ENCODE measurements around the gene EBF3. TPM values are rescaled to one million over a fixed set of nuclear protein-coding genes. Genes with fewer than 3 reads are reported as not detected.

Gene EBF3
- total RNA-seq, 1 experiment from 2014 or later, result not detected

- no peaks in the 10 kb centered on the region for H3K36me3 Mint-ChIP-seq (ENCODE audit: insufficient read depth, unreplicated experiment)
- DNase-seq, result no peak
- TF ChIP-seq CTCF (IDR thresholded peaks at IDR 0.05; ENCODE audit: unreplicated experiment), result no peak
- no peak overlapping the region for H3K4me3 Mint-ChIP-seq (ENCODE audit: low read depth, unreplicated experiment)
- H3K27me3 Mint-ChIP-seq (ENCODE audit: unreplicated experiment), result no peaks in the 10 kb centered on the region
- intact Hi-C loops (cut with micrococcal nuclease; ENCODE audit: unreplicated experiment), result loop anchor here (10.0 kb wide), 1 partner anchor 164 kb away; the partner anchor contains the start of gene C10orf143
- H3K4me1 Mint-ChIP-seq (ENCODE audit: low read depth, unreplicated experiment), result no peaks in the 10 kb centered on the region
- no TSS peak for BruUV-seq (replicated peaks)
- CTCF ChIA-PET, result no interaction called here
- no peak overlapping the region for H3K27ac Mint-ChIP-seq (ENCODE audit: unreplicated experiment)
- H3K9me3 Mint-ChIP-seq (ENCODE audit: low read depth, unreplicated experiment), result peaks cover 3% of the 10 kb centered on the region
Observed at GRCh38 chr10:129950676-129951075, 13.4 kb downstream of the EBF3 start.

DNA sequence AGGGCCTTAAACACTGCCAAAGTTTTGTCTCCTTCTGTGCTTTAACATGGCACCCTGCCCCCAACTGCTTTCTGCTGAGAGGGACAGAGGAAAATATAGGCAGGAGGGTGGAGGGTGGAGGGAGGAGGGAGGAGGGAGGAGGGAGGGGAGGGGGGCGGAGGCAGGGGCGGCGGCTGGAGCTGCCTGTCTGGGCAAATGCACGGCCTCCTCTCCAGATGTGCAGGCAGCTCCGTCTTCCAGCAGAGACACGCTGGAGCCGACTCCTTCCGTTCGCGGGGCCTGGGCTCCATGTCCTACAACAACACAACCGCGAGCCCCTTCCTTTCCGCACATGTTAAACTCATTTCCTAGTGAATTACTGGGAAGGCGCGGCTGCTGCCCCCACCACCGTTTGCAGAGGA is 14.2 kb downstream of the EBF3 start:
- Mint-ChIP-seq H3K4me1 (ENCODE audit: low read depth, unreplicated experiment) (no peaks in the 10 kb centered on the region), H3K4me3 (ENCODE audit: low read depth, unreplicated experiment) (no peak overlapping the region)
- BruUV-seq (replicated peaks), result no TSS peak

DNA sequence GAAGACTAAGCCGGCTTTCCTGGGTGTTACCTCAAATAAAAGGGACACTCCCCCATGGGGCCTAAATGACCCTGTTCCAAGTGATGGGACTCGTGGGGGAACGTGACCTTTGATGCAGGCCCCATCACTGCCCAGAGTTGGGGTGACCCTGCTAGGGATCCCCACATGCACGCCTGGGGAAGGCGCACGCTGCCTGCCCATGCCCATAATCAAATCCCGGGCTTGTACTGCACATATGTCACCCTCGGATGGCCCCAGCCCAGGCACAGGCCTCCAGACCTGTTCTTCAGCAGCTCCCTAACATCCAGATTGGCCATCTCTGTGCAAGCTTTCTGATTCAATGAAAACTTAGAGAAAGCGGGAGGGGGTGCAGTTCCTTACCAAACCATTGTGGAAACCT is 14.7 kb downstream of the EBF3 start:
- no peak for DNase-seq
- H3K4me1 Mint-ChIP-seq (ENCODE audit: low read depth, unreplicated experiment), result no peaks in the 10 kb centered on the region
- H3K4me3 Mint-ChIP-seq (ENCODE audit: low read depth, unreplicated experiment), result no peak overlapping the region

More for the DNA sequence above, 14.2 kb downstream of the EBF3 start:
- Mint-ChIP-seq H3K9me3 (ENCODE audit: low read depth, unreplicated experiment) (peaks cover 3% of the 10 kb centered on the region), H3K36me3 (ENCODE audit: insufficient read depth, unreplicated experiment) (no peaks in the 10 kb centered on the region), H3K27ac (ENCODE audit: unreplicated experiment) (no peak overlapping the region), H3K27me3 (ENCODE audit: unreplicated experiment) (no peaks in the 10 kb centered on the region)
- intact Hi-C loops (cut with micrococcal nuclease; ENCODE audit: unreplicated experiment), result loop anchor here (10.0 kb wide), 1 partner anchor 165 kb away; the partner anchor contains the start of gene C10orf143
- DNase-seq, result no peak
- TF ChIP-seq CTCF (IDR thresholded peaks at IDR 0.05; ENCODE audit: unreplicated experiment), result no peak
- CTCF ChIA-PET, result no interaction called here

GRCh38 chr10:129946859-129947258 is 17.2 kb downstream of the EBF3 start:
- no peak overlapping the region for H3K27ac Mint-ChIP-seq (ENCODE audit: unreplicated experiment)
- CTCF ChIA-PET, result no interaction called here
- no peak overlapping the region for H3K4me3 Mint-ChIP-seq (ENCODE audit: low read depth, unreplicated experiment)
- H3K9me3 Mint-ChIP-seq (ENCODE audit: low read depth, unreplicated experiment), result no peaks in the 10 kb centered on the region
- TF ChIP-seq CTCF (IDR thresholded peaks at IDR 0.05; ENCODE audit: unreplicated experiment), result no peak
- intact Hi-C loops (cut with micrococcal nuclease; ENCODE audit: unreplicated experiment), result no loop called here
- BruUV-seq (replicated peaks), result no TSS peak
- H3K4me1 Mint-ChIP-seq (ENCODE audit: low read depth, unreplicated experiment), result no peaks in the 10 kb centered on the region
- DNase-seq, result no peak
- no peaks in the 10 kb centered on the region for H3K36me3 Mint-ChIP-seq (ENCODE audit: insufficient read depth, unreplicated experiment)
- no peaks in the 10 kb centered on the region for H3K27me3 Mint-ChIP-seq (ENCODE audit: unreplicated experiment)

More for the DNA sequence above, 14.7 kb downstream of the EBF3 start:
- no peaks in the 10 kb centered on the region for H3K27me3 Mint-ChIP-seq (ENCODE audit: unreplicated experiment)
- intact Hi-C loops (cut with micrococcal nuclease; ENCODE audit: unreplicated experiment), result no loop called here
- no peak for TF ChIP-seq CTCF (IDR thresholded peaks at IDR 0.05; ENCODE audit: unreplicated experiment)
- H3K9me3 Mint-ChIP-seq (ENCODE audit: low read depth, unreplicated experiment), result peaks cover 3% of the 10 kb centered on the region
- no peaks in the 10 kb centered on the region for H3K36me3 Mint-ChIP-seq (ENCODE audit: insufficient read depth, unreplicated experiment)
- BruUV-seq (replicated peaks), result no TSS peak
- no peak overlapping the region for H3K27ac Mint-ChIP-seq (ENCODE audit: unreplicated experiment)
- CTCF ChIA-PET, result no interaction called here

Measured in Calu3 (cell line).